ENCODE measurements around the gene CPEB3.

DNA sequence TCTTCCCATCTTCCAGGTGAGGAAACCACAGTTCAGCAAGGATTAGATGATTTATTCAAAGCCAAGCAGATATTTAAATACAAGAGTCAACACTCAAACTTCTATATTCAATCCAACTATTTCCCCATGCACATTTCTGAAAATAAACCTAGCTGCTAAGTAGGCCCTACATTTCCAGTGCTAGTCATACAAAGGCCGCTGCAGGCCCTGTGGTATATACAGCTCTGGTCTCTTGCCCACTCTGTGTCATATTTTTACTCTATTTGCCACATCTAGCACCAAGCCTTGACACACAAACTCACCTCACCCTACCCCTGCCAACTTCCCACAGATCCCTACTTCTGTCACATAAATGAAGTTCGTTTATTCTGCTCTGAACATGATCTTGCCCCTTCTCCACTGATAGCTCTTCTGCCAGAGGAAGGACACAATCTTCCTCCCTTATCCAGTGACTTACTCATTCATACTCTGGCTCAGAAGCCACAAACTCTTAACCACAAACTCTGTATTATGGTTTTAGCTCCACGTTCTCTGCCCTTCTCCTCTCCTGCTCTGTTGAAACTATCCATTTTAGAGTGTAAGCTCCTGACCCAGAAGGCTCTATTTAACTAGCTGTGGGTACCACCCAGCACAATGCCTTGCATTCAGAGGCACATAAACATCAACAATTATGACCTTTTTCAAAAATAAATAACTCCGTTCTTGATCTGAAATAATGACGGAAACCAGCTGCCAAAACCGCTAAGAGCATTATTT is 180.7 kb downstream of the CPEB3 start:
- TF ChIP-seq CTCF (IDR thresholded peaks at IDR 0.05 in 8 of 11, conservative IDR thresholded peaks at IDR 0.05 in 3 of 11) (no peak), POLR2AphosphoS5 (IDR thresholded peaks at IDR 0.05) (no peak), POLR2A (IDR thresholded peaks at IDR 0.05) (no peak)
